ENCODE data around the gene EEIG2.
"Not testable (repeated sequence)": the region's sequence is repeated elsewhere in the genome, so short reads cannot be mapped to it uniquely, and the experiment has no call there.

EEIG2 gene

GRCh38 chr1:108559215-108560186 is at the start of gene EEIG2:
TSS of gene EEIG2 (plus strand) at chr1:108560100. CDS start at chr1:108560429, 329 bp downstream.
- DNase-seq = peak; percentile 59 to 78

- DNase-seq = no peak
These were observed 48.1 kb upstream of the EEIG2 start for GRCh38 chr1:108511764-108512163.

GRCh38 chr1:108512239-108513043 is 47.5 kb upstream of the EEIG2 start:
- DNase-seq = peak in 1 of 2 experiments; percentile 25

- no peak for DNase-seq
These were observed 46.9 kb upstream of the EEIG2 start for GRCh38 chr1:108513044-108513415.

GRCh38 chr1:108513914-108514313 is 46.0 kb upstream of the EEIG2 start:
- not testable (repeated sequence) for DNase-seq

GRCh38 chr1:108517301-108517897 is 42.5 kb upstream of the EEIG2 start:
- not testable (repeated sequence) for DNase-seq

GRCh38 chr1:108521990-108522393 is 37.9 kb upstream of the EEIG2 start:
- DNase-seq = no peak

- DNase-seq = no peak
These were observed 36.1 kb upstream of the EEIG2 start for GRCh38 chr1:108523829-108524228.

GRCh38 chr1:108524676-108525075 is 35.2 kb upstream of the EEIG2 start:
- no peak for DNase-seq

- no peak for DNase-seq
These were observed 32.8 kb upstream of the EEIG2 start for GRCh38 chr1:108527135-108527534.

GRCh38 chr1:108527837-108528236 is 32.1 kb upstream of the EEIG2 start:
- no peak for DNase-seq

- no peak for DNase-seq
These were observed 28.5 kb upstream of the EEIG2 start for GRCh38 chr1:108531444-108531843.

GRCh38 chr1:108532730-108533129 is 27.2 kb upstream of the EEIG2 start:
- no peak for DNase-seq

GRCh38 chr1:108533351-108534083 is 26.4 kb upstream of the EEIG2 start:
- no peak for DNase-seq

- no peak for DNase-seq
These were observed 25.1 kb upstream of the EEIG2 start for GRCh38 chr1:108534759-108535158.

- not testable (repeated sequence) for DNase-seq
These were observed 24.5 kb upstream of the EEIG2 start for GRCh38 chr1:108535315-108535897.

- not testable (repeated sequence) for DNase-seq
These were observed 23.9 kb upstream of the EEIG2 start for GRCh38 chr1:108536021-108536420.

- DNase-seq = not testable (repeated sequence)
These were observed 23.1 kb upstream of the EEIG2 start for GRCh38 chr1:108536791-108537190.

GRCh38 chr1:108537976-108538375 is 21.9 kb upstream of the EEIG2 start:
- DNase-seq = no peak

GRCh38 chr1:108540977-108541376 is 18.9 kb upstream of the EEIG2 start:
- DNase-seq = no peak

GRCh38 chr1:108541861-108542260 is 18.0 kb upstream of the EEIG2 start:
- no peak for DNase-seq

- not testable (repeated sequence) for DNase-seq
These were observed 12.4 kb upstream of the EEIG2 start for GRCh38 chr1:108547493-108547892.
